NOMO-1 treated with dmso at 0.1 percent for 144 hours (cell line): ENCODE measurements around the gene PSPN.

ENCODE experiments used
- DNase-seq: peaks from one replicate; lab custom pipeline; 2025; ENCODE audit not compliant: unreplicated experiment; lab: John Stamatoyannopoulos, UW

The PSPN gene

DNA sequence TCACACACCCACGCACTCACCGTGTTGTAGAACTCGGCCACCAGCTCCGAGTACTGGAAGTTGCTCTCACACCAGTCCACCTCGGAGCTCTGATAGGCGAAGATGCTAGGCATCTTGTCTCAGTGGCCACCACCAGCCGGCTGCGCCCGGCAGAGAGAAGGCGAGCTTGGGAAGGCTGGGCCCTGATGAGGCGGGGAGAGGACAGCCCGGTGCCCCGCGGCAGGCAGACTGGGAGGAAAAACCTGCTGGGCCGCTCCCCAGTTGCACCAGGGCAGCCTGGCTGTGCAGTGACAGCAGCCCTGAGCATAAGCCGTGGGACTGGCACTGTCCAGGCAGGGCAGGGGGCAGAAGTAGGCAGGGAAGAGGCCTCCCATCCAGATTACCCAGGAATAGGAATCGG is 42.3 kb downstream of the PSPN start, which contains the start of gene ACER1:
ACER1 (minus strand) TSS at position 174 of the 400 bp plus-strand sequence; CDS start at position 113, 61 bp downstream.
- no peak for DNase-seq

GRCh38 chr19:6326815-6327214 is 48.9 kb downstream of the PSPN start:
- no peak for DNase-seq

- no peak for DNase-seq
Observed at GRCh38 chr19:6325614-6326013, 50.1 kb downstream of the PSPN start.
